HEK293T (cell line): ENCODE measurements around the gene SMTNL1.

Experiments
- CTCF ChIA-PET: fragments of 350-600 bp; formaldehyde crosslinking; extraction: SDS; loops from one replicate; lab custom pipeline; 2021; ENCODE audit warnings: antibody characterized with exemption, inconsistent platforms; lab: Yijun Ruan, JAX
- POLR2A ChIA-PET: fragments of 350-600 bp; formaldehyde crosslinking; extraction: SDS; loops from one replicate; lab custom pipeline; 2020; ENCODE audit warnings: antibody characterized with exemption, inconsistent platforms; lab: Yijun Ruan, JAX
- DNase-seq: peaks from one replicate; pipeline ENCODE4 v3.0.0; 2012; ENCODE audit warnings: mixed read lengths; ENCODE audit errors: extremely low spot score
- ARNT ChIP-seq: fragments of 450-650 bp; IDR thresholded peaks from 2 replicates; pipeline ENCODE4 v1.6.1; 2017; ENCODE audit warnings: mild to moderate bottlenecking
- BHLHE40 ChIP-seq: fragments of 450-650 bp; IDR thresholded peaks from 2 replicates; pipeline ENCODE4 v1.6.1; 2016; ENCODE audit warnings: mild to moderate bottlenecking, moderate library complexity, borderline replicate concordance
- CTBP1 ChIP-seq: fragments of 450-650 bp; IDR thresholded peaks from 2 replicates; pipeline ENCODE4 v1.6.1; 2016; ENCODE audit warnings: borderline replicate concordance
- ELF4 ChIP-seq: fragments of 450-650 bp; IDR thresholded peaks from 2 replicates; pipeline ENCODE4 v1.6.1; 2017; ENCODE audit warnings: antibody characterized with exemption
- FOXA1 ChIP-seq: fragments of 450-650 bp; IDR thresholded peaks from 2 replicates; pipeline ENCODE4 v1.6.1; 2016; ENCODE audit warnings: mild to moderate bottlenecking
- FOXK2 ChIP-seq: fragments of 450-650 bp; IDR thresholded peaks from 2 replicates; pipeline ENCODE4 v1.6.1; 2016; ENCODE audit warnings: mild to moderate bottlenecking
- FOXM1 ChIP-seq: fragments of 450-650 bp; IDR thresholded peaks from 2 replicates; pipeline ENCODE4 v1.6.1; 2017; ENCODE audit warnings: mild to moderate bottlenecking, borderline replicate concordance
- HDGF ChIP-seq: fragments of 450-650 bp; IDR thresholded peaks from 2 replicates; pipeline ENCODE4 v1.6.1; 2017; ENCODE audit warnings: antibody characterized with exemption, borderline replicate concordance
- L3MBTL2 ChIP-seq: fragments of 450-650 bp; conservative IDR thresholded peaks from 2 replicates; pipeline ENCODE4 v1.6.1; 2016; ENCODE audit warnings: mild to moderate bottlenecking
- LEF1 ChIP-seq: fragments of 450-650 bp; IDR thresholded peaks from 2 replicates; pipeline ENCODE4 v1.6.1; 2017; ENCODE audit warnings: mild to moderate bottlenecking, borderline replicate concordance
- NFRKB ChIP-seq: fragments of 450-650 bp; IDR thresholded peaks from 2 replicates; pipeline ENCODE4 v1.6.1; 2016; ENCODE audit warnings: mild to moderate bottlenecking, moderate library complexity
- PKNOX1 ChIP-seq: fragments of 450-650 bp; IDR thresholded peaks from 2 replicates; pipeline ENCODE4 v1.6.1; 2016
- SP1 ChIP-seq: fragments of 450-650 bp; IDR thresholded peaks from 2 replicates; pipeline ENCODE4 v1.6.1; 2017
- SUZ12 ChIP-seq: fragments of 450-650 bp; IDR thresholded peaks from 2 replicates; pipeline ENCODE4 v1.6.1; 2016; ENCODE audit warnings: mild to moderate bottlenecking
- TARDBP ChIP-seq: fragments of 450-650 bp; IDR thresholded peaks from 2 replicates; pipeline ENCODE4 v1.6.1; 2016
- ZNF384 ChIP-seq: fragments of 450-650 bp; IDR thresholded peaks from 2 replicates; pipeline ENCODE4 v1.6.1; 2016

The SMTNL1 gene

GRCh38 chr11:57513452-57513795 lies 24.0 kb upstream of the SMTNL1 start:
- CTCF ChIA-PET = interaction anchor here (0.8 to 2.2 kb wide), 3 partner anchors 13 to 22 kb away, joined by 4 to 10 read pairs (median 7); no protein-coding TSS in a partner anchor
- TF ChIP-seq SUZ12 = no peak
- TF ChIP-seq ARNT = no peak
- no peak for TF ChIP-seq CTBP1
- TF ChIP-seq FOXK2 = no peak
- no peak for TF ChIP-seq SP1
- no peak for TF ChIP-seq HDGF
- TF ChIP-seq NFRKB = no peak
- TF ChIP-seq LEF1 = no peak
- POLR2A ChIA-PET = interaction anchor here (0.9 to 3.4 kb wide), 2 partner anchors 11 to 20 kb away, joined by 3 to 29 read pairs; no protein-coding TSS in a partner anchor

GRCh38 chr11:57513911-57514537 lies 23.4 kb upstream of the SMTNL1 start:
- CTCF ChIA-PET = interaction anchor here (0.8 to 2.2 kb wide), 5 partner anchors 8 to 22 kb away, joined by 4 to 10 read pairs (median 5); no protein-coding TSS in a partner anchor
- TF ChIP-seq PKNOX1 = no peak
- no peak for TF ChIP-seq SUZ12
- TF ChIP-seq TARDBP = no peak
- TF ChIP-seq FOXK2 = no peak
- DNase-seq = no peak
- POLR2A ChIA-PET = interaction anchor here (0.9 to 3.4 kb wide), 2 partner anchors 11 to 20 kb away, joined by 3 to 29 read pairs; no protein-coding TSS in a partner anchor

More at GRCh38 chr11:57513452-57513795, 24.0 kb upstream of the SMTNL1 start:
- DNase-seq = no peak

GRCh38 chr11:57514538-57515331 lies 22.7 kb upstream of the SMTNL1 start:
- ChIA-PET CTCF (interaction anchor here (0.9 to 2.2 kb wide), 5 partner anchors 9 to 126 kb away, joined by 4 to 7 read pairs (median 4); no protein-coding TSS in a partner anchor), POLR2A (interaction anchor here (1.0 to 3.4 kb wide), 6 partner anchors 9 to 179 kb away, joined by 3 to 29 read pairs (median 8); partner anchors contain the start of gene SSRP1)
- TF ChIP-seq NFRKB = no peak
- TF ChIP-seq ARNT = no peak
- TF ChIP-seq FOXA1 = no peak
- peak; percentile 68 for TF ChIP-seq L3MBTL2
- no peak for TF ChIP-seq HDGF
- TF ChIP-seq CTBP1 = no peak
- no peak for TF ChIP-seq FOXK2
- DNase-seq = peak; percentile 42

- no peak for TF ChIP-seq HDGF
- no peak for TF ChIP-seq SP1
- TF ChIP-seq BHLHE40 = no peak
- TF ChIP-seq L3MBTL2 = peak; percentile 77
- TF ChIP-seq FOXM1 = no peak
- no peak for TF ChIP-seq FOXK2
- no peak for TF ChIP-seq TARDBP
- ChIA-PET POLR2A (interaction anchor here (0.7 to 3.4 kb wide), 8 partner anchors 8 to 179 kb away, joined by 3 to 29 read pairs (median 4); partner anchors contain the start of gene SSRP1), CTCF (interaction anchor here (0.9 to 6.1 kb wide), 4 partner anchors 9 to 125 kb away, joined by 4 to 44 read pairs (median 4); no protein-coding TSS in a partner anchor)
- DNase-seq = peak; percentile 55
Measured at GRCh38 chr11:57515332-57516060, 21.9 kb upstream of the SMTNL1 start, which contains the start of gene SLC43A1. TSS of gene SLC43A1 (minus strand) at chr11:57515702. CDS start at chr11:57514111, 1,591 bp downstream.

GRCh38 chr11:57516061-57516443 lies 21.3 kb upstream of the SMTNL1 start:
- DNase-seq = no peak
- CTCF ChIA-PET = interaction anchor here (0.9 to 6.1 kb wide), 5 partner anchors 9 to 125 kb away, joined by 3 to 44 read pairs (median 4); no protein-coding TSS in a partner anchor
- POLR2A ChIA-PET = interaction anchor here (0.7 to 3.4 kb wide), 8 partner anchors 8 to 180 kb away, joined by 3 to 29 read pairs (median 4); partner anchors contain the start of gene SSRP1
- no peak for TF ChIP-seq PKNOX1

- ChIA-PET CTCF (interaction anchor here (0.6 to 6.1 kb wide), 2 partner anchors 28 to 141 kb away, joined by 4 to 44 read pairs; no protein-coding TSS in a partner anchor), POLR2A (interaction anchor here (1.1 kb wide), 1 partner anchor 27 kb away, joined by 3 read pairs; no protein-coding TSS in a partner anchor)
- no peak for DNase-seq
- TF ChIP-seq TARDBP = no peak
- no peak for TF ChIP-seq BHLHE40
- no peak for TF ChIP-seq ZNF384
- no peak for TF ChIP-seq ELF4
- no peak for TF ChIP-seq L3MBTL2
- no peak for TF ChIP-seq SP1
- no peak for TF ChIP-seq ARNT
- TF ChIP-seq FOXA1 = no peak
- TF ChIP-seq LEF1 = no peak
- TF ChIP-seq FOXK2 = no peak
- no peak for TF ChIP-seq HDGF
- no peak for TF ChIP-seq FOXM1
- TF ChIP-seq PKNOX1 = no peak
- no peak for TF ChIP-seq CTBP1
- no peak for TF ChIP-seq NFRKB
Measured at GRCh38 chr11:57521116-57521515, 16.3 kb upstream of the SMTNL1 start.
